ENCODE data around the gene FAM53A.
"Not testable (repeated sequence)": the region's sequence is repeated elsewhere in the genome, so short reads cannot be mapped to it uniquely, and the experiment has no call there.

FAM53A gene

GRCh38 chr4:1658146-1658545 lies 26.0 kb downstream of the FAM53A start:
- DNase-seq = no peak

DNA sequence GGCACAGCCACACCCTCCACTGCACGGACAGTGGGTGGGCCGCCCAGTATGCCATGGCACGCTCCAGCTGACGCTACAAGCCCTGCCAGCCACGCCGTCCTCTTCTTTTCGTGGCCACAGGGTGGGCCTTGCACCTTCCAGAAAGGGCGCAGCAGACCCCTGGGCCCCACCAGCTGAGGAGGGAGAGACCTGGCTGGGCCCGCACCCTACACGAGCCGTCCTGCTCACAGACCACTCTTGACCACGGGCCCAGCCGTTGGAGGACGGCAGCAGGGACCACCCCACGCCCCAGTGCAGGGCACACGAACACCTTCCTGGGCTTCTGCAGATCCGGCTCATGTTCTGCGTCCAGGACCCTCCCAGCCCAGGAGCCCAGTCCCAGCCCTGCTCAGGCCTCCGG lies 27.1 kb downstream of the FAM53A start:
- DNase-seq = no peak

GRCh38 chr4:1656132-1656531 lies 28.0 kb downstream of the FAM53A start:
- no peak for DNase-seq

DNA sequence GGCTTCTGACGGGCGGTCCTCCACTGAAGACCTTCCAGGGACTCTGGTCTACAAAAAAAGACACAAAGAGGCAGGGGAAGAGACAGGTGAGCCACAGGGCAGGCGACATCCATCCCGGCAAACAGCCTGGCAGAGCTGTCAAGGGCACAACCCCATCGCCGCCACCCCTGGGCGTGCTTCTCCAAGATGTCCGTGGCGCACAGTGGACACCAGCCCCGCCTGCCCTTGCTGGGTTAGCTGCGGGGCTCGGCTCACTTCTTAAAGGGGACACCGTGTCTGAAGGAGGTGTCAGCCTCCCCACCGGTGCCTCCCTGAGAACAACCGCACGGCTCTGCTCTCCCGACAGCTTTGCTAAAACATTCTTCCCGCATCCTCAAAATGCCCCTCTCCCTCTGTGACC lies 28.4 kb downstream of the FAM53A start:
- DNase-seq = no peak

GRCh38 chr4:1655081-1655480 lies 29.0 kb downstream of the FAM53A start:
- DNase-seq = no peak

- DNase-seq = no peak
Measured at GRCh38 chr4:1654216-1654955, 29.7 kb downstream of the FAM53A start.

- no peak for DNase-seq
Measured at GRCh38 chr4:1653776-1654175, 30.3 kb downstream of the FAM53A start.

DNA sequence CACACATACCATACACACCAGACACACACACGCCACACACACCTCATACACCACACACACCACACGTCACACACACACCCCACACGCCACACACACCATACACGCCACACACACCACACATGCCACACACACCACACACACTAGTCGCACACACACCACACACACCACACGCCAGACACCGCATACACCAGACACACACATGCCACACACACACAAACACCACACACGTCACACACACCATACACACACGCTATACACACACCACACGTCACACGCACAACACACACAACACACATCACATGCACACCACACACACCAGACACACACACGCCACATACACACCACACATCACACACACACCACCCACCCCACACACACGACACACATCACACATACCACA lies 32.0 kb downstream of the FAM53A start:
- no peak for DNase-seq

GRCh38 chr4:1651609-1652008 lies 32.5 kb downstream of the FAM53A start:
- DNase-seq = no peak

DNA sequence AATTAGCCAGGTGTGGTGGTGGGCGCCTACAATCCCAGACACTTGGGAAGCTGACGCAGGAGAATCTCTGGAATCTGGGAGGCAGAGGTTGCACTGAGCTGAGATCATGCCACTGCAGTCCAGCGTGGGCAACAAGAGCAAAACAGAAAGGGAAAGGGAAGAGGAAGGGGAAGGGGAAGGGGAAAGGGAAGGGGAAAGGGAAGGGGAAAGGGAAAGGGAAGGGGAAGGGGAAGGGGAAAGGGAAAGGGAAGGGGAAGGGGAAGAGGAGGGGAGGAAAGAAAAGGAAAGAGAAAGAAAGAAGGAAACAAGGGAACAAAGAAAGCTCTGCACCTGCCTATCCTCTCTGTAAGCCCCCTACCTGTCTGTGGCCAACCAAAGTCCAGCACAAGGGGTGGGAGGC lies 35.2 kb downstream of the FAM53A start:
- DNase-seq = no peak

DNA sequence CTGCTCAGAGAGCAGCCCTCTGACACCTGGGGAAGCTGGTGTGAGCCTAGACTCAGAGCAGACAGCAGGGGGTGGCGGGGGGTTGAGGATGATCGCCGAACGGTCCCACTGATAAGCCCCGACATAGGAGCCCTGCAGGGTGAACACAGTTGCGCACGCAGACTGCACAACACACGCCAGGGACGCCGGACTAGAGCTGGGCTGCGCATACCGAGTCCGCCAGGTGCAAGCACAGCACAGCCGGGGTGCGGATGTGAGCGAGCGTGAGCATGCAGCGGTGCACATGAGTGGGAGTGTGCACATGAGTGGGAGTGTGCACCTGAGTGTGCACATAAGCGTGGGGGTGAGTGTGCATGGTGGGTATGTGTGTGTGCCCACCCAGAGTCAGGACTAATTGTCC lies 36.7 kb downstream of the FAM53A start:
- no peak for DNase-seq

GRCh38 chr4:1646690-1647089 lies 37.4 kb downstream of the FAM53A start:
- DNase-seq = no peak

- no peak for DNase-seq
Measured at GRCh38 chr4:1644891-1645657, 39.0 kb downstream of the FAM53A start.

- DNase-seq = no peak
Measured at GRCh38 chr4:1643971-1644735, 40.0 kb downstream of the FAM53A start.

GRCh38 chr4:1642196-1642951 lies 41.7 kb downstream of the FAM53A start:
- DNase-seq = no peak

DNA sequence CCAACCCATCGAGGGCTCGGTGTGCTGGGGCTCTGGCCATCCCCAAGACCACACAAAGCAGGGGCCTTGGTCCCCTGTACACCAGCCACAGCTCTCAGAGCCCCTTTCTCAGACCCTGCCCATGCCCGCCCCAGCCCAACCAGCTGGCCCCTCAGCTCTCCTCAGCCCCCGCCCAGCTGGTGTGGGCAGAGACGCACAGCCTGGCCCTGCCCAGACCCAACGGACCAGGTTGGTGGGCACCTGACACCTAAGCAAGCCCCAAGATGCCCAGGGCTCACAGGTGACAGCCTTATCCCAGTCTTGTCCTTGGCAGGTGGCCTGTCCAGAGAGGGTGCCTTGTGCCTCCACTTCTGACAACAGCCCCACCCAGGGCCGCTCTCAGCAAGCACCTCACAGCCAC lies 42.4 kb downstream of the FAM53A start:
- DNase-seq = no peak

GRCh38 chr4:1640716-1641503 lies 43.2 kb downstream of the FAM53A start:
- not testable (repeated sequence) for DNase-seq

DNA sequence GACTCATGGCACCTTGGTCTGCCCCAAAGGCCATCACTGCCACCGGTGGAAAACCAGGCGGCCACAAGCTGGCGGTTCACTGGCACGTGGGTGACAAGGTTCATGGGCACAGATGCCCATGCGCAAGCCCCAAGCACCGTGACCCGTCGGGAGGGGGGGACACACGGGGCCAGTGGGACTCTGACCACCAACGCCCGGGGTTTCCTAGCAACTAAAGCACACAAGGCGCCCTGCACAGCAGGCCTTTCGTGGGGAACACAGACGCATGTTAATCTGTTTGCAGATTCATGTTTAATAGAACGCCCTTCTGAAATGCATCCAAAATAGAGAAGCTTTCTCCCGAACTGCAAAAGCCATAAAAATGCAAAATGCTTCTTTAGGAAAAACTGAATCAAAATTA lies 43.9 kb downstream of the FAM53A start:
- no peak for DNase-seq

DNA sequence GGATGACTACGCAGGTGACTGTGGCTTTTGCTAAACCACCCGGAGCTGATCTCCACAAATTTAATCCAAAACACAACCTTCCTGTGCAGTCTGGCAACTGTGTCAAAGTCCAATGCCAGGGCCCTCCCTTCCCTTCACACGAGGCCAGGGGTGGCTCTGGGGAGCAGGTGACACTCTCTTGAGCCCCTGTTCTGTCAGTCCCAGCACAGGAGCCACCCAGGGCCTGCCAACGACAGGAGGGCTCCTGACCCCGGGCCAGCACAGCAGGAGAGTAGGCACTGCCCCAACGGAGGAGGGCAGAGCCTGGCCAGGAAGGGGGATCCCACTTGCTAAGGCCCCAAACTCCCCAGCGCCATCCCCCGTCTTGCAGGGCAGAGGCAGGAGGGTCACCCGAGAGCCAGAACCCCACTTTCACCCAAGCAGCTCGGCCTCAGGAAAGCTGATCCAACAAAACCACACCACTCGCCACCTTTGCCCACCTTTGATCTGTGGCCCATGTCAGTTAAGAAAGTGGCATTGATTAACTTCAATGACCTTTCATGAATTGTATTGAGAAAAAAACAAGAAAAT lies 44.7 kb downstream of the FAM53A start:
- no peak for DNase-seq

DNA sequence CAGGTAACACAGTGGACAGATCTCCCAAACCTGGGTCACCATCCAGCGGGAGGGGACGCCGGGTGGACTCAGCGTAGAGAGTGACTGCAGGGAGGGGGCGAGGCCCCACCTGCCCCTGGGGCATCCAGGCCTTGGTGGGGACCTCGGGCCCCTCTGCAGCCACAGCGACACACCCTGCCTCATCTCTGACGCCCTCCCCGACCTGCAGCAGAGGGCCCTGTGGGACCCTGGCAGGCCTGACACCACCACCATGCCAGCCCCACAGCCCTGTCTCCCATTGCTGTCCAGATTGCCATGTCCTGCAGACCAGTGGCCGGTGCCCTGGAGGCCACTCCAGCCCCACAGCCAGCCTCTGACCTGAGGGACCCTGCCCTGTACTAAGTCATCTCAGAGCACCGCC lies 45.2 kb downstream of the FAM53A start:
- no peak for DNase-seq

DNA sequence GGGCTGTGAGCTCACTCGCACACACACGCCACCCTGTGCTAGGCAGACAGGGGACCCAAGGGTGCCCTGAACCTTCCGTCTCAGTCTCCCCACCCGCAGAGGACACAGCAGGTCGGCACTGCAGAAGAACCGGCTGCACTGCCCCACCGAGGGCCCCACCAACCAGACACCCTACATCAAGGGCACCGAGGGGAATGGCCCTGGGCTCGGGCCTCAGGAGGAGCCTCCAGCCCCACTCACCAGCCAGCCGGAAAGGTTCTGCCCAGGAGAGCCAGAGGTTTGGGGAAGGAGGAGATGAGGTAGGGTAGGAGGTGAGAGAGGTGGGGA lies 45.9 kb downstream of the FAM53A start:
- no peak for DNase-seq

Data from effector CD4-positive, alpha-beta T cell (primary cell).